ENCODE data around the gene CPB2. TPM values are rescaled to one million over a fixed set of nuclear protein-coding genes. Genes with fewer than 3 reads are reported as not detected.

The CPB2 gene
- total and polyA plus RNA-seq, 9 of the 15 experiments (the other 6 are each of a cell fraction or from before 2014, with no cell fraction given): 0.03 to 0.16 (median 0.07) TPM; not detected in 6

DNA sequence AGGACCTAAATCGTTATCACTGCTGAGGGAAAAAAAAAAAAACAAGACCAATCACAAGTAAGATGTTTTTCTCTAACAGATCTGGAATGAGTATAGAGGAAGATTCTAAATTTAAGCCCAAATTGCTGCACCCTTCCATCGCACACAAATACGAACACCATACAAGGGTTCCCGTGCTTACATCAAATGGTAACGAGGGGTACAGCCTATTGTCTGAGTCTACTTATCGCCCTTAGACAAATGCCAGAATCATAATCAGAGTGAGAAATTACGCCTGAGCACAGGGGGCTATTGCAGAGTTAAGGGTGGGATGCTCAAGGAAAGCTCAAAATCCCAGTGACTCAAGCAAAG is 52.9 kb downstream of the CPB2 start:
- intact Hi-C loops (cut with micrococcal nuclease): loop anchor here (5.0 kb wide), 1 partner anchor 75 kb away; no protein-coding TSS in a partner anchor
- in situ Hi-C loops (cut with MboI): no loop called here
- Histone ChIP-seq H3K79me2 (ENCODE audit: control insufficient read depth, insufficient read depth, low read length) (peaks cover 57% of the 10 kb centered on the region), H3K36me3 (ENCODE audit: control insufficient read depth, insufficient read depth, low read length) (no peaks in the 10 kb centered on the region), H3K9ac (ENCODE audit: insufficient read depth in 1 of 2, low read depth in 2 of 2, low read length in 2 of 2) (peak overlapping the region; percentile 70 to 91), H3K4me1 (replicated peaks in 1 of 2; ENCODE audit: control insufficient read depth in 2 of 2, insufficient read depth in 2 of 2, low read length in 2 of 2) (0 out of 5 replicates have a peak, but pooled peaks cover 0 to 2% of the 10 kb centered on the region in 2 experiments), H3K9me1 (ENCODE audit: control insufficient read depth, insufficient read depth, low read length) (no peaks in the 10 kb centered on the region), H3K4me3 (peak overlapping the region; percentile 68), H3K27ac (ENCODE audit: extremely low read depth, low read depth, low read length) (peak overlapping the region; percentile 83), H3K9me3 (replicated peaks; ENCODE audit: control insufficient read depth, insufficient read depth, low read depth, low read length) (no peaks in the 10 kb centered on the region), H3K27me3 (ENCODE audit: control insufficient read depth in 2 of 2, insufficient read depth in 2 of 2, low read length in 2 of 2) (no peaks in the 10 kb centered on the region), H3K4me2 (ENCODE audit: insufficient read depth, low read length) (peak overlapping the region; percentile 83), H4K20me1 (replicated peaks; ENCODE audit: control insufficient read depth, insufficient read depth, low read length) (no peaks in the 10 kb centered on the region), H2AFZ (ENCODE audit: low read depth, low read length) (peak overlapping the region; percentile 66)
- ATAC-seq: peak; percentile 56
- CTCF ChIA-PET (ENCODE audit: low intra/inter-chr PET ratio): interaction anchor here (0.7 to 0.8 kb wide), 2 partner anchors 68 to 74 kb away, joined by 3 to 8 read pairs; no protein-coding TSS in a partner anchor
- WGBS (ENCODE audit: insufficient coverage, low coverage, missing lambda C conversion rate): 0% methylated on average over 6 of the region's 7 CpGs
- POLR2A ChIA-PET: interaction anchor here (0.7 to 1.4 kb wide), 5 partner anchors 8 to 72 kb away, joined by 3 to 6 read pairs (median 3); no protein-coding TSS in a partner anchor
- no peak for TF ChIP-seq ZFP36 (IDR thresholded peaks at IDR 0.05; ENCODE audit: low read depth, low read length, partially characterized antibody)
- TF ChIP-seq PHF8 (IDR thresholded peaks at IDR 0.05; ENCODE audit: borderline replicate concordance, low read length): no peak
- peak; percentile 54; the same call in 1 of the 2 replicates for TF ChIP-seq ZNF384 (IDR thresholded peaks at IDR 0.05; ENCODE audit: low read depth, low read length)
- TF ChIP-seq STAG1 (CRISPR knock-in tag; IDR thresholded peaks at IDR 0.05; ENCODE audit: borderline replicate concordance): no peak
- no peak for TF ChIP-seq EHMT2 (IDR thresholded peaks at IDR 0.05)
- TF ChIP-seq ZNF766 (CRISPR knock-in tag; conservative IDR thresholded peaks at IDR 0.05): 0 out of 2 replicates have a peak, but pooled peaks have one; percentile 12
- DNase-seq (ENCODE audit: extremely low read depth in 1 of 4, low spot score in 3 of 4): peak in 1 of 4 experiments; percentile 9
- BruUV-seq (replicated peaks): no TSS peak
- peak; percentile 58 for FAIRE-seq
